WTC11 (cell line): ENCODE results near the gene MORF4L2.

ENCODE experiments used
- CTCF ChIP-seq: fragments of 200-600 bp; IDR thresholded peaks from 2 replicates; pipeline ENCODE4 v1.8.0; 2022; ENCODE audit warnings: antibody characterized with exemption
- FOXP1 ChIP-seq: sonication (generic); formaldehyde crosslinking; IDR thresholded peaks from 2 replicates; pipeline ENCODE4 v1.8.0; 2022; ENCODE audit warnings: missing genetic modification reagents, mild to moderate bottlenecking, moderate library complexity, borderline replicate concordance
- JUN ChIP-seq: sonication (generic); formaldehyde crosslinking; IDR thresholded peaks from 2 replicates; pipeline ENCODE4 v1.8.0; 2023; ENCODE audit warnings: mild to moderate bottlenecking, missing genetic modification reagents
- NFE2L1 ChIP-seq: sonication (generic); formaldehyde crosslinking; IDR thresholded peaks from 2 replicates; pipeline ENCODE4 v1.8.1; 2023; ENCODE audit warnings: missing genetic modification reagents
- NFYB ChIP-seq: sonication (generic); formaldehyde crosslinking; conservative IDR thresholded peaks from 2 replicates; pipeline ENCODE4 v1.8.0; 2022; ENCODE audit warnings: low read depth, missing genetic modification reagents
- TP53 ChIP-seq: sonication (generic); formaldehyde crosslinking; IDR thresholded peaks from 2 replicates; pipeline ENCODE4 v1.8.1; 2023; ENCODE audit warnings: mild to moderate bottlenecking, missing genetic modification reagents
- USF2 ChIP-seq: sonication (generic); formaldehyde crosslinking; IDR thresholded peaks from 2 replicates; pipeline ENCODE4 v1.8.1; 2023; ENCODE audit warnings: mild to moderate bottlenecking, missing genetic modification reagents, moderate library complexity
- ZNF138 ChIP-seq: sonication (generic); formaldehyde crosslinking; conservative IDR thresholded peaks from 2 replicates; pipeline ENCODE4 v1.8.1; 2022; ENCODE audit warnings: mild to moderate bottlenecking, moderate library complexity, missing genetic modification reagents
- ZNF281 ChIP-seq: sonication (generic); formaldehyde crosslinking; IDR thresholded peaks from 2 replicates; pipeline ENCODE4 v1.8.0; 2023; ENCODE audit warnings: mild to moderate bottlenecking, missing genetic modification reagents
- ZNF423 ChIP-seq: fragments of 250-450 bp; sonication (Bioruptor Pico); IDR thresholded peaks from 2 replicates; pipeline ENCODE4 v2.1.2; 2022; ENCODE audit warnings: mild to moderate bottlenecking, moderate library complexity
- TF ChIP-seq, protein P1 (sequence below): sonication (generic); formaldehyde crosslinking; IDR thresholded peaks from 2 replicates; pipeline ENCODE4 v1.8.0; 2023; ENCODE audit warnings: missing genetic modification reagents, mild to moderate bottlenecking, borderline replicate concordance
- TF ChIP-seq, protein P2 (sequence below): sonication (generic); formaldehyde crosslinking; conservative IDR thresholded peaks from 2 replicates; pipeline ENCODE4 v1.8.1; 2023; ENCODE audit warnings: mild to moderate bottlenecking, low read depth, missing genetic modification reagents, moderate library complexity

DNA sequence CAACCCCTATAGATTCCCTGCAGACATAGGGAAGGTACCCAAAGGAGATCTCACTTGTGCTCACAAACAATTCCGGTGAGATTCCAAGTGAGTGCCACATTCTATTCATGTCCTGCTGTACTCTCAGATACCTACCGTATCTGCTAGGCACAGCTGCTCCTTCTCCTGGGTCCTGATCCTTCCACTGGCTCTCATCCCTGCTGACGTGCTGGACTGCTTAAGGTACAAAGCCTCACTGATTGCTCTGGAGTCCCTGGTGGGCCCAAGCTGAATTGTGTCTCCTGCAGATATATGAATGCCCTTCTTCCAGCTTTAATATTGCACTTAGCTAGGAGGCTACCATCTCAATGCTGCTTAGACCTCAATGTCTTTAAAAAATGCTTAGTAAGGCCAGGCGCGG, 55.4 kb downstream of the MORF4L2 start:
- TF ChIP-seq USF2 (CRISPR knock-in tag) (no peak), CTCF (no peak), NFYB (no peak), JUN (CRISPR knock-in tag) (no peak), ZNF138 (CRISPR knock-in tag) (no peak), ZNF423 (CRISPR knock-in tag) (no peak), ZNF281 (CRISPR knock-in tag) (no peak), NFE2L1 (CRISPR knock-in tag) (no peak), FOXP1 (CRISPR knock-in tag) (no peak), TP53 (CRISPR knock-in tag) (no peak)
- TF ChIP-seq, protein P1, sequence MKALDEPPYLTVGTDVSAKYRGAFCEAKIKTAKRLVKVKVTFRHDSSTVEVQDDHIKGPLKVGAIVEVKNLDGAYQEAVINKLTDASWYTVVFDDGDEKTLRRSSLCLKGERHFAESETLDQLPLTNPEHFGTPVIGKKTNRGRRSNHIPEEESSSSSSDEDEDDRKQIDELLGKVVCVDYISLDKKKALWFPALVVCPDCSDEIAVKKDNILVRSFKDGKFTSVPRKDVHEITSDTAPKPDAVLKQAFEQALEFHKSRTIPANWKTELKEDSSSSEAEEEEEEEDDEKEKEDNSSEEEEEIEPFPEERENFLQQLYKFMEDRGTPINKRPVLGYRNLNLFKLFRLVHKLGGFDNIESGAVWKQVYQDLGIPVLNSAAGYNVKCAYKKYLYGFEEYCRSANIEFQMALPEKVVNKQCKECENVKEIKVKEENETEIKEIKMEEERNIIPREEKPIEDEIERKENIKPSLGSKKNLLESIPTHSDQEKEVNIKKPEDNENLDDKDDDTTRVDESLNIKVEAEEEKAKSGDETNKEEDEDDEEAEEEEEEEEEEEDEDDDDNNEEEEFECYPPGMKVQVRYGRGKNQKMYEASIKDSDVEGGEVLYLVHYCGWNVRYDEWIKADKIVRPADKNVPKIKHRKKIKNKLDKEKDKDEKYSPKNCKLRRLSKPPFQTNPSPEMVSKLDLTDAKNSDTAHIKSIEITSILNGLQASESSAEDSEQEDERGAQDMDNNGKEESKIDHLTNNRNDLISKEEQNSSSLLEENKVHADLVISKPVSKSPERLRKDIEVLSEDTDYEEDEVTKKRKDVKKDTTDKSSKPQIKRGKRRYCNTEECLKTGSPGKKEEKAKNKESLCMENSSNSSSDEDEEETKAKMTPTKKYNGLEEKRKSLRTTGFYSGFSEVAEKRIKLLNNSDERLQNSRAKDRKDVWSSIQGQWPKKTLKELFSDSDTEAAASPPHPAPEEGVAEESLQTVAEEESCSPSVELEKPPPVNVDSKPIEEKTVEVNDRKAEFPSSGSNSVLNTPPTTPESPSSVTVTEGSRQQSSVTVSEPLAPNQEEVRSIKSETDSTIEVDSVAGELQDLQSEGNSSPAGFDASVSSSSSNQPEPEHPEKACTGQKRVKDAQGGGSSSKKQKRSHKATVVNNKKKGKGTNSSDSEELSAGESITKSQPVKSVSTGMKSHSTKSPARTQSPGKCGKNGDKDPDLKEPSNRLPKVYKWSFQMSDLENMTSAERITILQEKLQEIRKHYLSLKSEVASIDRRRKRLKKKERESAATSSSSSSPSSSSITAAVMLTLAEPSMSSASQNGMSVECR (CRISPR knock-in tag) = no peak
- TF ChIP-seq, protein P2, sequence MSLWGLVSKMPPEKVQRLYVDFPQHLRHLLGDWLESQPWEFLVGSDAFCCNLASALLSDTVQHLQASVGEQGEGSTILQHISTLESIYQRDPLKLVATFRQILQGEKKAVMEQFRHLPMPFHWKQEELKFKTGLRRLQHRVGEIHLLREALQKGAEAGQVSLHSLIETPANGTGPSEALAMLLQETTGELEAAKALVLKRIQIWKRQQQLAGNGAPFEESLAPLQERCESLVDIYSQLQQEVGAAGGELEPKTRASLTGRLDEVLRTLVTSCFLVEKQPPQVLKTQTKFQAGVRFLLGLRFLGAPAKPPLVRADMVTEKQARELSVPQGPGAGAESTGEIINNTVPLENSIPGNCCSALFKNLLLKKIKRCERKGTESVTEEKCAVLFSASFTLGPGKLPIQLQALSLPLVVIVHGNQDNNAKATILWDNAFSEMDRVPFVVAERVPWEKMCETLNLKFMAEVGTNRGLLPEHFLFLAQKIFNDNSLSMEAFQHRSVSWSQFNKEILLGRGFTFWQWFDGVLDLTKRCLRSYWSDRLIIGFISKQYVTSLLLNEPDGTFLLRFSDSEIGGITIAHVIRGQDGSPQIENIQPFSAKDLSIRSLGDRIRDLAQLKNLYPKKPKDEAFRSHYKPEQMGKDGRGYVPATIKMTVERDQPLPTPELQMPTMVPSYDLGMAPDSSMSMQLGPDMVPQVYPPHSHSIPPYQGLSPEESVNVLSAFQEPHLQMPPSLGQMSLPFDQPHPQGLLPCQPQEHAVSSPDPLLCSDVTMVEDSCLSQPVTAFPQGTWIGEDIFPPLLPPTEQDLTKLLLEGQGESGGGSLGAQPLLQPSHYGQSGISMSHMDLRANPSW (CRISPR knock-in tag) = no peak
